NCI-H2171 (cell line): ENCODE measurements around the gene PCDHB13.
A peak's percentile ranks its signal among the peaks of the same experiment; 100 is the strongest.
"Not testable (repeated sequence)": the region's sequence is repeated elsewhere in the genome, so short reads cannot be mapped to it uniquely, and the experiment has no call there.

ENCODE experiments used
- DNase-seq: peaks from one replicate; lab custom pipeline; 2025; lab: John Stamatoyannopoulos, UW

The PCDHB13 gene

DNA sequence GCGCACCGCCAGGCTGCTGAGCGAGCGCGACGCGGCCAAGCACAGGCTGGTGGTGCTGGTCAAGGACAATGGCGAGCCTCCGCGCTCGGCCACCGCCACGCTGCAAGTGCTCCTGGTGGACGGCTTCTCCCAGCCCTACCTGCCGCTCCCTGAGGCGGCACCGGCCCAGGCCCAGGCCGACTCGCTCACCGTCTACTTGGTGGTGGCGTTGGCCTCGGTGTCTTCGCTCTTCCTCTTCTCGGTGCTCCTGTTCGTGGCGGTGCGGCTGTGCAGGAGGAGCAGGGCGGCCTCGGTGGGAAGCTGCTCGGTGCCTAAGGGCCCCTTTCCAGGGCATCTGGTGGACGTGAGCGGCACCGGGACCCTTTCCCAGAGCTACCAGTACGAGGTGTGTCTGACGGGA lies 12.1 kb upstream of the PCDHB13 start:
- not testable (repeated sequence) for DNase-seq

DNA sequence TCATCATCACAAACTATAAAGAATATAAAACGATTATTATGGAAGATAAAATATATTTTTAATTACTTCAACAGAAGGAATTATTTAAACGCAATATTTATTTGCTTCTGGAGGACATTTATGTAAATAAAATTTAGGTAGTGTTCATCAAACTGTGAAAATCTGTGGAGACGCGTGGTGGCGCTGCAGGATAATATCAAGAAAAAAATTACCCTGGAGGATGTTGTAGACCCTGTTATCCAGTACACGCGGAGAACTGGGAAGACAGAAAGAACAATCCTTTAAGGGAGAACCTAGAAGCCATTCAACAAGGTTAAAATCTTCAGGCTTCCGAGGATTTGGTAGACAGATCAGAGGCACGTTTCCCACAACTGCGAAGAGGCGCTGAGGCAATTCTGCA lies 5.2 kb upstream of the PCDHB13 start, which contains the start of gene PCDHB12:
PCDHB12 (plus strand) TSS at position 242 of the 400 bp plus-strand sequence. CDS start 189 bp downstream, outside the sequence.
- DNase-seq, result no peak

DNA sequence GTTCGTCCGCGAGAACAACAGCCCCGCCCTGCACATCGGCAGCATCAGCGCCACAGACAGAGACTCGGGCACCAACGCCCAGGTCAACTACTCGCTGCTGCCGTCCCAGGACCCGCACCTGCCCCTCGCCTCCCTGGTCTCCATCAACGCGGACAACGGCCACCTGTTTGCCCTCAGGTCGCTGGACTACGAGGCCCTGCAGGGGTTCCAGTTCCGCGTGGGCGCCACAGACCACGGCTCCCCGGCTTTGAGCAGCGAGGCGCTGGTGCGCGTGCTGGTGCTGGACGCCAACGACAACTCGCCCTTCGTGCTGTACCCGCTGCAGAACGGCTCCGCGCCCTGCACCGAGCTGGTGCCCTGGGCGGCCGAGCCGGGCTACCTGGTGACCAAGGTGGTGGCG lies 3.4 kb upstream of the PCDHB13 start:
- DNase-seq, result not testable (repeated sequence)

DNA sequence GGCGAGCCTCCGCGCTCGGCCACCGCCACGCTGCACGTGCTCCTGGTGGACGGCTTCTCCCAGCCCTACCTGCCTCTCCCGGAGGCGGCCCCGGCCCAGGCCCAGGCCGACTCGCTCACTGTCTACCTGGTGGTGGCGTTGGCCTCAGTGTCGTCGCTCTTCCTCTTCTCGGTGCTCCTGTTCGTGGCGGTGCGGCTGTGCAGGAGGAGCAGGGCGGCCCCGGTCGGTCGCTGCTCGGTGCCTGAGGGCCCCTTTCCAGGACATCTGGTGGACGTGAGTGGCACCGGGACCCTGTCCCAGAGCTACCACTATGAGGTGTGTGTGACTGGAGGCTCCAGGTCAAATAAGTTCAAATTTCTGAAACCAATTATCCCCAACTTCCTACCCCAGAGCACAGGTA lies 2.9 kb upstream of the PCDHB13 start:
- DNase-seq, result not testable (repeated sequence)

DNA sequence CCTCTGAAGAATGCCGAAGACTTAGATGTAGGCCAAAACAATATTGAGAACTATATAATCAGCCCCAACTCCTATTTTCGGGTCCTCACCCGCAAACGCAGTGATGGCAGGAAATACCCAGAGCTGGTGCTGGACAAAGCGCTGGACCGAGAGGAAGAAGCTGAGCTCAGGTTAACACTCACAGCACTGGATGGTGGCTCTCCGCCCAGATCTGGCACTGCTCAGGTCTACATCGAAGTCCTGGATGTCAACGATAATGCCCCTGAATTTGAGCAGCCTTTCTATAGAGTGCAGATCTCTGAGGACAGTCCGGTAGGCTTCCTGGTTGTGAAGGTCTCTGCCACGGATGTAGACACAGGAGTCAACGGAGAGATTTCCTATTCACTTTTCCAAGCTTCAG lies 864 bp downstream of the PCDHB13 start:
- not testable (repeated sequence) for DNase-seq

DNA sequence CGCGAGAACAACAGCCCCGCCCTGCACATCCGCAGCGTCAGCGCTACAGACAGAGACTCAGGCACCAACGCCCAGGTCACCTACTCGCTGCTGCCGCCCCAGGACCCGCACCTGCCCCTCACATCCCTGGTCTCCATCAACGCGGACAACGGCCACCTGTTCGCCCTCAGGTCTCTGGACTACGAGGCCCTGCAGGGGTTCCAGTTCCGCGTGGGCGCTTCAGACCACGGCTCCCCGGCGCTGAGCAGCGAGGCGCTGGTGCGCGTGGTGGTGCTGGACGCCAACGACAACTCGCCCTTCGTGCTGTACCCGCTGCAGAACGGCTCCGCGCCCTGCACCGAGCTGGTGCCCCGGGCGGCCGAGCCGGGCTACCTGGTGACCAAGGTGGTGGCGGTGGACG lies 1.8 kb downstream of the PCDHB13 start:
- not testable (repeated sequence) for DNase-seq

DNA sequence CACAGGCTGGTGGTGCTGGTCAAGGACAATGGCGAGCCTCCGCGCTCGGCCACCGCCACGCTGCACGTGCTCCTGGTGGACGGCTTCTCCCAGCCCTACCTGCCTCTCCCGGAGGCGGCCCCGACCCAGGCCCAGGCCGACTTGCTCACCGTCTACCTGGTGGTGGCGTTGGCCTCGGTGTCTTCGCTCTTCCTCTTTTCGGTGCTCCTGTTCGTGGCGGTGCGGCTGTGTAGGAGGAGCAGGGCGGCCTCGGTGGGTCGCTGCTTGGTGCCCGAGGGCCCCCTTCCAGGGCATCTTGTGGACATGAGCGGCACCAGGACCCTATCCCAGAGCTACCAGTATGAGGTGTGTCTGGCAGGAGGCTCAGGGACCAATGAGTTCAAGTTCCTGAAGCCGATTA lies 2.3 kb downstream of the PCDHB13 start:
- DNase-seq, result not testable (repeated sequence)

DNA sequence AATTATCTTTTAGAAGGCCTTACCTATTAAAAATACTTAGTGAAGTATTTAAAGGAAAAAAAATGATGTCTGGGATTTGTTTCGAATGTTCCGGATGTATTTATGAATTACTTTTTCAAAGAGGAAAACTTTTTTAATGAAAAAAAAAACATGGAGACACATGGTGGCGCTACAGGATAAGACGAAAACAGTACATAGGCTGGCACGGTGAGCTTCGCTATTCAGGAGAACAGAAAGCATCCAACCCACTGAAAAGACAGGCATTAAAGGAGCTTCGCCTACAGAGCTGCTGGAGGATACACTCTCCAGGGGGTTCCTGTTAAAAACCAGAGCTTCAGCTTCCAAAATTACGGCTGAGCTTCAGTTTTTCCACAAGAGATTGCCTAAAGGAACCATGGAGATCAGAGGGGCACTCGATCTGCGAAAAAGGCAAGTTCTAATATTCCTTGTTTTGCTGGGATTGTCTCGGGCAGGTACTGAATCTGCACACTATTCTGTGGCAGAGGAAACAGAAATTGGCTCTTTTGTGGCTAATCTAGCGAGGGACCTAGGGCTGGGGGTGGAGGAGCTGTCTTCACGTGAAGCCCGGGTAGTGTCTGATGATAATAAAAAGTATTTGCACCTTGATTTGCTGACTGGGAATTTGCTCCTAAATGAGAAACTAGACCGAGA lies 9.5 kb downstream of the PCDHB13 start, which contains the start of gene PCDHB14:
PCDHB14 (plus strand) TSS at position 232 of the 672 bp plus-strand sequence; CDS start at position 395, 163 bp downstream.
- peak; percentile 6 for DNase-seq

DNA sequence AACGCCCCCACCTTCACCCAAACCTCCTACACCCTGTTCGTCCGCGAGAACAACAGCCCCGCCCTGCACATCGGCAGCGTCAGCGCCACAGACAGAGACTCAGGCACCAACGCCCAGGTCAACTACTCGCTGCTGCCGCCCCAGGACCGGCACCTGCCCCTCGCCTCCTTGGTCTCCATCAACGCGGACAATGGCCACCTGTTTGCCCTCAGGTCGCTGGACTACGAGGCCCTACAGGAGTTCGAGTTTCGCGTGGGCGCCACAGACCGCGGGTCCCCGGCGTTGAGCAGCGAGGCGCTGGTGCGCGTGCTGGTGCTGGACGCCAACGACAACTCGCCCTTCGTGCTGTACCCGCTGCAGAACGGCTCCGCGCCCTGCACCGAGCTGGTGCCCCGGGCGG lies 11.1 kb downstream of the PCDHB13 start:
- not testable (repeated sequence) for DNase-seq

DNA sequence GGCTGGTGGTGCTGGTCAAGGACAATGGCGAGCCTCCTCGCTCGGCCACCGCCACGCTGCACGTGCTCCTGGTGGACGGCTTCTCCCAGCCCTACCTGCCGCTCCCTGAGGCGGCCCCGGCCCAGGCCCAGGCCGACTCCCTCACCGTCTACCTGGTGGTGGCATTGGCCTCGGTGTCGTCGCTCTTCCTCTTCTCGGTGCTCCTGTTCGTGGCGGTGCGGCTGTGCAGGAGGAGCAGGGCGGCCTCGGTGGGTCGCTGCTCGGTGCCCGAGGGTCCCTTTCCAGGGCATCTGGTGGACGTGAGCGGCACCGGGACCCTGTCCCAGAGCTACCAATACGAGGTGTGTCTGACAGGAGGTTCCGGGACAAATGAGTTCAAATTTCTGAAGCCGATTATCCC lies 11.7 kb downstream of the PCDHB13 start:
- not testable (repeated sequence) for DNase-seq

DNA sequence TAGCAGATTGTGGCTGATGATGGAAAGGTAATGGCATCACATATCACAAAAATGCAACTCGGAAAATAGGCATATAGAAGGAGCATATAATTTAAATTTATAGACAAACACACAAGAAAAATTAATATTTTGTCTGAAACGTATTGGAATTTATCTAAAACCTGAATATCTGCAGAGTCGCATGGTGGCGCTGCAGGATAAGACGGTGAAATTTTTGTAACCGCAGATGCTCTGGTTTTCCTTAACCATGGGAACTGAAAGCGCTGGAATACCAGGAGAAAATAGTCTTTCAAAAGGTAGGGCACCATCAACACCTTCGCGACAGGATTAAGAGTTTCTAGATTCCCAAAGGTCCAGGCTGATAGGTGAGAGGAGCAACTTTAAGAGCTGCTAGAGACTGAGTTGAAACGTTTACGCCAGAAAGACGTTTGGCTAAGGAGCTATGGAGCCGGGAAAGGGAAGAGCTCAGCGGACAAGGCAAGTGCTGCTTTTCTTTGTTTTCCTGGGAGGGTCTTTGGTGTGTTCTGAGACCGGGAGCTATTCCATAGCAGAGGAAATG lies 20.5 kb downstream of the PCDHB13 start:
- DNase-seq, result no peak

DNA sequence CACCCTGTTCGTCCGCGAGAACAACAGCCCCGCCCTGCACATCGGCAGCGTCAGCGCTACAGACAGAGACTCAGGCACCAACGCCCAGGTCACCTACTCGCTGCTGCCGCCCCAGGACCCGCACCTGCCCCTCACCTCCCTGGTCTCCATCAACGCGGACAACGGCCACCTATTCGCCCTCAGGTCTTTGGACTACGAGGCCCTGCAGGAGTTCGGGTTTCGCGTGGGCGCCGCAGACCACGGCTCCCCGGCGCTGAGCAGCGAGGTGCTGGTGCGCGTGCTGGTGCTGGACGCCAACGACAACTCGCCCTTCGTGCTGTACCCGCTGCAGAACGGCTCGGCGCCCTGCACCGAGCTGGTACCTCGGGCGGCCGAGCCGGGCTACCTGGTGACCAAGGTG lies 22.2 kb downstream of the PCDHB13 start:
- DNase-seq, result not testable (repeated sequence)

DNA sequence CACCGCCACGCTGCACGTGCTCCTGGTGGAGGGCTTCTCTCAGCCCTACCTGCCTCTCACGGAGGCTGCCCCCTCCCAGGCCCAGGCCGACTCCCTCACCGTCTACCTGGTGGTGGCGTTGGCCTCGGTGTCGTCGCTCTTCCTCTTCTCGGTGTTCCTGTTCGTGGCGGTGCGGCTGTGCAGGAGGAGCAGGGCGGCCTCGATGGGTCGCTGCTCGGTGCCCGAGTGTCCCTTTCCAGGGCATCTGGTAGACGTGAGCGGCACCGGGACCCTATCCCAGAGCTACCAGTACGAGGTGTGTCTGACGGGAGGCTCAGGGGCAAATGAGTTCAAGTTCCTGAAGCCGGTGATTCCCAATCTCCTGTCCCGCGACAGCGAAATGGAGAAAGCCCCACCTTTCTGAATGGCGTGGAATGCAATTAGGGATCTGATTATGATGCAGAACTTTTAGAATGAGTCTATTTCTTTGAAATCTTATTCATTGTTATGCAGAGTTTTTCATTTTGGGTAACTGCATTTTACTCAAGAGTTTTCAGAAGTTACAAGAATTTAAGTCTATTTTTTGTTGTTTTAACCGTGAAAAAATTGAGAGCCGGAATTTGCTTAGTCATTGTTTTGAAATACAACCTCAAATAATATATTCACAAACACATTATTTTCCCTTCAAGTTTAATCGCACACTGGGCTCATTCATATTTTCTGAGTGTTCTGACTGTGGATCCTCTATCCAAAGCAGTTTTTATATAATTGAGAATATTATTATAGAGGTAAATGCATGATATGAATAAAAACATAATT lies 23.0 kb downstream of the PCDHB13 start:
- no peak for DNase-seq

DNA sequence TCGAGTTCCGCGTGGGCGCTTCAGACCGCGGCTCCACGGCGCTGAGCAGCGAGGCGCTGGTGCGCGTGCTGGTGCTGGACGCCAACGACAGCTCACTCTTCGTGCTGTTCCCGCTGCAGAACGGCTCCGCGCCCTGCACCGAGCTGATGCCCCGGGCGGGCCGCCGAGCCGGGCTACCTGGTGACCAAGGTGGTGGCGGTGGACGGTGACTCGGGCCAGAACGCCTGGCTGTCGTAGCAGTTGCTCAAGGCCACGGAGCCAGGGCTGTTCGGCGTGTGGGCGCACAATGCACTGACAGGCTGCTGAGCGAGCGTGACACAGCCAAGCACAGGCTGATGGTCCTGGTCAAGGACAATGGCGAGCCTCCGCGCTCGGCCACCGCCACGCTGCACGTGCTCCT lies 27.8 kb downstream of the PCDHB13 start:
- DNase-seq, result no peak

DNA sequence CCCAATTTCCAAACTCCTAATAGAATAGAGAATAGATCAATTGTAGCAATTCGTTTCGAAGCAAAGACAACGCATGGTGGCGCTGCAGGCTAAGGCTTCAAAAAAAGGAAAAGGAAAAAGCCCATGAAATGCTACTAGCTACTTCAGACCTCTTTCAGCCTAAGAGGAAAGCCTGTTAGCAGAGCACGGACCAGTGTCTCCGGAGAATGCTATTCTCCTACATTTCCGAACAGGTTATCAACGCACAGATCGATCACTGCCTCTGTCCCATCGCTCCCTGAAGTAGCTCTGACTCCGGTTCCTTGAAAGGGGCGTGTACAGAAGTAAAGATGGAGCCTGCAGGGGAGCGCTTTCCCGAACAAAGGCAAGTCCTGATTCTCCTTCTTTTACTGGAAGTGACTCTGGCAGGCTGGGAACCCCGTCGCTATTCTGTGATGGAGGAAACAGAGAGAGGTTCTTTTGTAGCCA lies 31.6 kb downstream of the PCDHB13 start, which contains the start of gene PCDHB15:
PCDHB15 (plus strand) TSS at position 146 of the 468 bp plus-strand sequence; CDS start at position 330, 184 bp downstream.
- no peak for DNase-seq

DNA sequence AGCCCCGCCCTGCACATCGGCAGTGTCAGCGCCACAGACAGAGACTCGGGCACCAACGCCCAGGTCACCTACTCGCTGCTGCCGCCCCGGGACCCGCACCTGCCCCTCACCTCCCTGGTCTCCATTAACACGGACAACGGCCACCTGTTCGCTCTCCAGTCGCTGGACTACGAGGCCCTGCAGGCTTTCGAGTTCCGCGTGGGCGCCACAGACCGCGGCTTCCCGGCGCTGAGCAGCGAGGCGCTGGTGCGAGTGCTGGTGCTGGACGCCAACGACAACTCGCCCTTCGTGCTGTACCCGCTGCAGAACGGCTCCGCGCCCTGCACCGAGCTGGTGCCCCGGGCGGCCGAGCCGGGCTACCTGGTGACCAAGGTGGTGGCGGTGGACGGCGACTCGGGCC lies 33.3 kb downstream of the PCDHB13 start:
- not testable (repeated sequence) for DNase-seq

DNA sequence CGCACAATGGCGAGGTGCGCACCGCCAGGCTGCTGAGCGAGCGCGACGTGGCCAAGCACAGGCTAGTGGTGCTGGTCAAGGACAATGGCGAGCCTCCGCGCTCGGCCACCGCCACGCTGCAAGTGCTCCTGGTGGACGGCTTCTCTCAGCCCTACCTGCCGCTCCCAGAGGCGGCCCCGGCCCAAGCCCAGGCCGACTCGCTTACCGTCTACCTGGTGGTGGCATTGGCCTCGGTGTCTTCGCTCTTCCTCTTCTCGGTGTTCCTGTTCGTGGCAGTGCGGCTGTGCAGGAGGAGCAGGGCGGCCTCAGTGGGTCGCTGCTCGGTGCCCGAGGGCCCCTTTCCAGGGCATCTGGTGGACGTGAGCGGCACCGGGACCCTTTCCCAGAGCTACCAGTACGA lies 33.7 kb downstream of the PCDHB13 start:
- DNase-seq, result not testable (repeated sequence)

DNA sequence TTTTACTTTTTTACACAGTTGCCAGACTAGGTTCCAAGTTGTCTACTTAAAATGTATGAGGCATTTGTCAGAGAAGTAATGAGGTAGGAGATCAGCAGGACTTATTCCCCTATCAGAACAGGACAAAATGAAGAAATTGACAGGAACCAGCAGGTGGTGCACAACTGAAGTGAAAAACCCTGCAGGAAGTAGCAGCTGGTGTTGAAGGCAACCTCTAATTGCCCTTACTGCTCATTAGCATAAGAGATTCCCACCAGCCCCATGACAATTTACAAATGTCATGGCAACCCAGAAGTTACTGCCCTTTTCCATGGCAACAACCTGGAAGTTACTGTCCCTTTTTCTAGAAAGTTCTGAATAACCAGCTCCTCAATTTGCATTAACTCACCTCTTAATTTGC lies 36.9 kb downstream of the PCDHB13 start:
- no peak for DNase-seq

DNA sequence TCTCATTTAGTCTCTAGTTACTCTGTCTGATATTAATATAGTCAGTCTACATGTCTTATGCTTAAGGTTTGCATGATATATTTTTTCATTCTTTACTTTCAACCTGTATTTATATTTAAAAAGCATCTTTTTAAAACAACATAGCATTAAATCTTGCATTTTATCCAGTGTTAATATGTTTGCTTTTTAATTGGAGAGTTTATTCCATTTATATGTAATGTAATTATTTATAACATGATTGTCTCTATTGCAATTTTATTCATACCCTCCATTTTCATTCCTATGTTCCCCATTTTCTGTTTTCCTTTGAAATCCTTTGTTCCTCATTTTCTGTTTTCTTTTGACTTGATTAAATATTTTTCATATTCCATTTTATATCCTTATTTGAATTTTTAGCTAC lies 44.7 kb downstream of the PCDHB13 start:
- DNase-seq, result no peak

DNA sequence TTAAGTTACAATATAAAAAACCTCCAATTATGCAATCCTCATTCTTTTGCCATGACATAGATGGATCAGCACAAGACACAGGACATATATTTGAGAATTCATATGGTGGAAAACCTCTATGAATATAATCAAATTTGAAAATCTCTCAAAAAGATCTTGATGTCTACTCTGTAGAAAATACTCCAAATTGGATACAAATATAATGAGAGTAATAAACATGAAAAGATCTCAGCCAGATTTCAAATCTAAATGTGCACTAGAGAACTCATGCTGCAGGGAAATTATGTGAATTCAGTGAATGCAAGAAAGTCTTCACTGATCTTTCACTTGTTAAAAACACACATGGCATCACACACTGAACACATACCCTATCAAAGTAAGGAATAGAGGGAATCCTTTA lies 45.2 kb downstream of the PCDHB13 start:
- DNase-seq, result no peak

DNA sequence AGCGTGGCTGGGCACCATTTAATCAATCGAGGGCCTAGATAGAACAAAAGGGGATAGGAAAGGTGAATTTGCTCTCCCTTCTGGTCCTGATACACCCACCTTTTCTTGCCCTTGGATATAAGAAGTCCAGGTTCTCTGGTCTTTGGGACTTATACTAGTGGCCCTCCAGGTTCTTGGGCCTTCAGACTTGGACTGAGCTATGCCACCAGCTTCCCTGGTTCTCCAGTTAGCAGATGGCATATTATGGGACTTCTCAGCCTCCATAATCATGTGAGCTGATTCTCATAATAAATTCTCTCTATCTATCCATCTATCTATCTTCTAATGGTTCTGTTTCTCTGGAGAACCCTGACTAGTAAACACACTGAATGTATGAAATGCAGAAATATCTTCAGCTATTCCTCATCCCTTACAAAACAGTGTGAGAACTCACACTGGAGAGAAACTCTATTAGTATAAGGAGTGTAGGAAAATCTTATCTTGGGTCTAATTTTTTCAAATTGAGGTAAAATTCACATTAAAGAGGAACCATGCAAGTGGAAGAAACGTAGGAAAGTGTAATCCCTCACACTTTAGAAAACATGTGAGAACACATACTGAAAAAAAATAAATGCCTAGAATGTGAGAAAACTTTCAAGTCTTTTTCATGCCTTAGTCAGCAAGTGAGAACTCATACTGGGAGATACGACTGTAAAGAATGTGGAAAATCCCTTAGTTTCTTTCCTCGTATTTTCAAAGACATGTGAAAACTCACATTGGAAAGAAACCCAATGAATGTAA lies 46.9 kb downstream of the PCDHB13 start:
- no peak for DNase-seq

DNA sequence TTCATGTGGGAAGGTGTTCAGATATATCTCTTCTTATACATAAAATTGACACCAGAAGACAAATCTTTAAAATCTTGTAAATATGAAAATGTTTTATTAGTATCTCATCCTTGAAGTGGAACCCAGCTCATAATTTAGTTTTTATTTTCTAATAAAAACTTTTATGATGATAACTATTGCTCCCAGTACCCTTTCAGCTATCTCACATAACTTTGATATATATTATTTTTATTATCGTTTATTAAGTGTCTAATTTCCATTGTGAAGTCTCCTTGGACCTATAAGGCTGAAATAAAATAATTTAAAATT lies 47.5 kb downstream of the PCDHB13 start:
- no peak for DNase-seq
